HTR-8/SVneo (cell line): ENCODE measurements around the gene CTDSPL.

Experiments used
- DNase-seq: peaks from one replicate; pipeline ENCODE4 v3.0.0; 2011; ENCODE audit warnings: low spot score, mixed read lengths; ENCODE audit not compliant: insufficient read length
- FAIRE-seq: peaks from 2 replicates; lab custom pipeline; 2011; peaks lifted over from hg19 to GRCh38; lab: Jason Lieb, UNC

CTDSPL gene

GRCh38 chr3:37995652-37996641 lies 134.3 kb downstream of the CTDSPL start:
- no peak for FAIRE-seq
- no peak for DNase-seq

GRCh38 chr3:37996785-37997301 lies 135.2 kb downstream of the CTDSPL start:
- FAIRE-seq (peak; percentile 93), DNase-seq (peak; percentile 69)

GRCh38 chr3:37997342-37997741 lies 135.7 kb downstream of the CTDSPL start:
- FAIRE-seq, result no peak

GRCh38 chr3:37997791-37998370 lies 136.2 kb downstream of the CTDSPL start:
- no peak for DNase-seq
- no peak for FAIRE-seq

More at GRCh38 chr3:37997342-37997741, 135.7 kb downstream of the CTDSPL start:
- no peak for DNase-seq

- FAIRE-seq (no peak), DNase-seq (no peak)
These were observed 138.2 kb downstream of the CTDSPL start for GRCh38 chr3:37999836-38000235.

GRCh38 chr3:38000242-38000916 lies 138.7 kb downstream of the CTDSPL start:
- no peak for FAIRE-seq

GRCh38 chr3:38000965-38001455 lies 139.3 kb downstream of the CTDSPL start:
- DNase-seq (no peak), FAIRE-seq (no peak)

More at GRCh38 chr3:38000242-38000916, 138.7 kb downstream of the CTDSPL start:
- no peak for DNase-seq

- FAIRE-seq, result no peak
- no peak for DNase-seq
These were observed 139.9 kb downstream of the CTDSPL start for GRCh38 chr3:38001456-38002081.

- FAIRE-seq, result no peak
- no peak for DNase-seq
These were observed 140.7 kb downstream of the CTDSPL start for GRCh38 chr3:38002291-38002876.

- no peak for FAIRE-seq
- DNase-seq, result no peak
These were observed 141.3 kb downstream of the CTDSPL start for GRCh38 chr3:38002940-38003339.

- DNase-seq, result peak; percentile 53
These were observed 141.7 kb downstream of the CTDSPL start for GRCh38 chr3:38003371-38003816.

GRCh38 chr3:38003817-38004414 lies 142.2 kb downstream of the CTDSPL start:
- DNase-seq (no peak), FAIRE-seq (no peak)

More at GRCh38 chr3:38003371-38003816, 141.7 kb downstream of the CTDSPL start:
- FAIRE-seq, result peak; percentile 85

GRCh38 chr3:38004415-38005075 lies 142.9 kb downstream of the CTDSPL start:
- FAIRE-seq (peak; percentile 80), DNase-seq (peak; percentile 50)

- DNase-seq (no peak), FAIRE-seq (no peak)
These were observed 143.7 kb downstream of the CTDSPL start for GRCh38 chr3:38005076-38006020.

- FAIRE-seq (no peak), DNase-seq (no peak)
These were observed 144.4 kb downstream of the CTDSPL start for GRCh38 chr3:38006031-38006430.

- DNase-seq (no peak), FAIRE-seq (no peak)
These were observed 144.8 kb downstream of the CTDSPL start for GRCh38 chr3:38006445-38006995.

- no peak for DNase-seq
These were observed 146.0 kb downstream of the CTDSPL start for GRCh38 chr3:38007754-38008090.

More at GRCh38 chr3:38007754-38008090, 146.0 kb downstream of the CTDSPL start:
- FAIRE-seq, result no peak
